Measurements from ENCODE around the gene RHBDF1.

The RHBDF1 gene

GRCh38 chr16:106623-107324, 34.3 kb upstream of the RHBDF1 start:
- Histone ChIP-seq H3K4me3 (ENCODE audit: insufficient read depth, low read length, poor library complexity, severe bottlenecking) (no peak overlapping the region), H3F3A (ENCODE audit: insufficient read depth) (no peaks in the 10 kb centered on the region), H3K9ac (ENCODE audit: low read length) (no peak overlapping the region), H3K27me3 (ENCODE audit: low read length) (no peaks in the 10 kb centered on the region), H3K79me2 (ENCODE audit: insufficient read depth, low read length) (no peaks in the 10 kb centered on the region), H4K20me1 (ENCODE audit: low read depth, low read length) (no peaks in the 10 kb centered on the region), H2AFZ (ENCODE audit: low read depth, low read length, severe bottlenecking) (no peak overlapping the region), H3K4me2 (ENCODE audit: low read depth, low read length, poor library complexity, severe bottlenecking) (no peak overlapping the region), H3K27ac (ENCODE audit: low read depth, low read length) (no peak overlapping the region), H3K9me3 (ENCODE audit: insufficient read depth, low read length) (no peaks in the 10 kb centered on the region), H3K36me3 (ENCODE audit: low read length) (no peaks in the 10 kb centered on the region), H3K9me2 (replicated peaks; ENCODE audit: insufficient read depth, low read length) (no peaks in the 10 kb centered on the region)
- TF ChIP-seq CTCF (IDR thresholded peaks at IDR 0.05; ENCODE audit: insufficient read depth, low read length, poor library complexity, severe bottlenecking), result peak; percentile 67
- no peak for TF ChIP-seq EZH2phosphoT487 (conservative IDR thresholded peaks at IDR 0.05; ENCODE audit: low read length)

- Histone ChIP-seq H2AFZ (ENCODE audit: low read depth, low read length, severe bottlenecking) (no peak overlapping the region), H3K4me3 (ENCODE audit: insufficient read depth, low read length, poor library complexity, severe bottlenecking) (no peak overlapping the region), H3K9ac (ENCODE audit: low read length) (no peak overlapping the region), H4K20me1 (ENCODE audit: low read depth, low read length) (no peaks in the 10 kb centered on the region), H3K27me3 (ENCODE audit: low read length) (no peaks in the 10 kb centered on the region), H3K9me2 (replicated peaks; ENCODE audit: insufficient read depth, low read length) (no peaks in the 10 kb centered on the region), H3K79me2 (ENCODE audit: insufficient read depth, low read length) (no peaks in the 10 kb centered on the region), H3K9me3 (ENCODE audit: insufficient read depth, low read length) (no peaks in the 10 kb centered on the region), H3K4me2 (ENCODE audit: low read depth, low read length, poor library complexity, severe bottlenecking) (no peak overlapping the region), H3K36me3 (ENCODE audit: low read length) (no peaks in the 10 kb centered on the region), H3K27ac (ENCODE audit: low read depth, low read length) (no peak overlapping the region), H3F3A (ENCODE audit: insufficient read depth) (no peaks in the 10 kb centered on the region)
- TF ChIP-seq CTCF (IDR thresholded peaks at IDR 0.05; ENCODE audit: insufficient read depth, low read length, poor library complexity, severe bottlenecking), result no peak
- no peak for TF ChIP-seq EZH2phosphoT487 (conservative IDR thresholded peaks at IDR 0.05; ENCODE audit: low read length)
These were observed 33.1 kb upstream of the RHBDF1 start for GRCh38 chr16:105521-105920.

- no peak for TF ChIP-seq CTCF (IDR thresholded peaks at IDR 0.05; ENCODE audit: insufficient read depth, low read length, poor library complexity, severe bottlenecking)
- TF ChIP-seq EZH2phosphoT487 (conservative IDR thresholded peaks at IDR 0.05; ENCODE audit: low read length), result no peak
These were observed 32.5 kb upstream of the RHBDF1 start for GRCh38 chr16:104928-105327.

More at GRCh38 chr16:104928-105327, 32.5 kb upstream of the RHBDF1 start:
- no peak overlapping the region for H3K9ac ChIP-seq (ENCODE audit: low read length)
- no peaks in the 10 kb centered on the region for H3K79me2 ChIP-seq (ENCODE audit: insufficient read depth, low read length)
- H3F3A ChIP-seq (ENCODE audit: insufficient read depth), result no peaks in the 10 kb centered on the region
- H3K9me2 ChIP-seq (replicated peaks; ENCODE audit: insufficient read depth, low read length), result no peaks in the 10 kb centered on the region
- no peak overlapping the region for H3K4me2 ChIP-seq (ENCODE audit: low read depth, low read length, poor library complexity, severe bottlenecking)
- no peaks in the 10 kb centered on the region for H3K36me3 ChIP-seq (ENCODE audit: low read length)
- no peak overlapping the region for H3K27ac ChIP-seq (ENCODE audit: low read depth, low read length)
- H3K27me3 ChIP-seq (ENCODE audit: low read length), result no peaks in the 10 kb centered on the region
- H2AFZ ChIP-seq (ENCODE audit: low read depth, low read length, severe bottlenecking), result no peak overlapping the region
- H3K9me3 ChIP-seq (ENCODE audit: insufficient read depth, low read length), result no peaks in the 10 kb centered on the region
- no peaks in the 10 kb centered on the region for H4K20me1 ChIP-seq (ENCODE audit: low read depth, low read length)
- H3K4me3 ChIP-seq (ENCODE audit: insufficient read depth, low read length, poor library complexity, severe bottlenecking), result no peak overlapping the region

All from SU-DHL-6 (cell line).